A549 (cell line): Measurements from ENCODE around the gene HOXC6. TPM values are rescaled to one million over a fixed set of nuclear protein-coding genes. Genes with fewer than 3 reads are reported as not detected.
A peak's percentile ranks its signal among the peaks of the same experiment; 100 is the strongest.

Experiments used
- ATAC-seq, 2 experiments: fragments of 200-7000 bp in 1 of 2; fragments of >200 bp in 1 of 2; cut with Nextera tagmentation in 1 of 2; cut with Tn5 transposase in 1 of 2; 3 replicates each; pipeline versions ENCODE4 v1.8.0 to v1.9.1; 2018 to 2020; ENCODE audit warnings: mild to moderate bottlenecking in 1 of 2, moderate library complexity in 1 of 2
- CTCF ChIA-PET: fragments of 300-600 bp; sonication (Branson Sonifier 250); formaldehyde crosslinking; extraction: SDS; loops from one replicate; lab custom pipeline; 2021; ENCODE audit warnings: antibody characterized with exemption, inconsistent platforms; lab: Yijun Ruan, JAX
- POLR2A ChIA-PET: fragments of 350-600 bp; formaldehyde crosslinking; extraction: SDS; loops from one replicate; lab custom pipeline; 2021; ENCODE audit warnings: antibody characterized with exemption, inconsistent platforms; lab: Yijun Ruan, JAX
- DNase-seq, 2 experiments: peaks; one replicate each; pipeline versions ENCODE4 v3.0.0 to v3.0.0-alpha.2; 2011 to 2016; ENCODE audit warnings: low read depth in 1 of 2, low spot score in 1 of 2
- FAIRE-seq: peaks from 2 replicates; lab custom pipeline; 2011; peaks lifted over from hg19 to GRCh38; lab: Jason Lieb, UNC
- H3K27ac ChIP-seq, 2 experiments: fragments of >200 bp; sonication (Bioruptor Twin); formaldehyde crosslinking; 3 replicates each; pipeline ENCODE4 v1.5.1; 2016 to 2017
- H3K4me1 ChIP-seq: fragments of >200 bp; sonication (Bioruptor Twin); formaldehyde crosslinking; 3 replicates; pipeline ENCODE4 v1.6.1; 2016
- H3K4me2 ChIP-seq: fragments of >200 bp; sonication (Bioruptor Twin); formaldehyde crosslinking; 3 replicates; pipeline ENCODE4 v1.6.1; 2016
- H3K4me3 ChIP-seq: fragments of >200 bp; sonication (Bioruptor Twin); formaldehyde crosslinking; 3 replicates; pipeline ENCODE4 v1.5.1; 2016
- H3K9me3 ChIP-seq: fragments of >200 bp; sonication (Bioruptor Twin); formaldehyde crosslinking; 3 replicates; pipeline ENCODE4 v1.6.1; 2016
- BHLHE40 ChIP-seq: IDR thresholded peaks from 2 replicates; pipeline ENCODE4 v1.6.1; 2012; ENCODE audit warnings: low read depth, low read length, inconsistent platforms
- CBX2 ChIP-seq: fragments of 200-600 bp; sonication (generic); IDR thresholded peaks from 2 replicates; pipeline ENCODE4 v1.6.1; 2016; ENCODE audit warnings: low read depth, mild to moderate bottlenecking, borderline replicate concordance
- EHF ChIP-seq: fragments of 250-450 bp; sonication (Bioruptor Pico); IDR thresholded peaks from 2 replicates; pipeline ENCODE4 v1.5.0; 2020; ENCODE audit warnings: mild to moderate bottlenecking
- EP300 ChIP-seq, 2 experiments: fragments of >200 bp; sonication (Bioruptor Twin); formaldehyde crosslinking; IDR thresholded peaks; 2 replicates in 1 of 2; 3 replicates in 1 of 2; pipeline ENCODE4 v1.6.1; 2016 to 2017
- FOSB ChIP-seq: fragments of 250-450 bp; sonication (Bioruptor Pico); IDR thresholded peaks from 2 replicates; pipeline ENCODE4 v1.5.0; 2020; ENCODE audit warnings: mild to moderate bottlenecking, moderate library complexity
- FOXS1 ChIP-seq: fragments of 250-450 bp; sonication (Bioruptor Pico); IDR thresholded peaks from 2 replicates; pipeline ENCODE4 v1.5.0; 2020; ENCODE audit warnings: mild to moderate bottlenecking, moderate library complexity
- GATA3 ChIP-seq: IDR thresholded peaks from 2 replicates; pipeline ENCODE4 v1.6.1; 2012; ENCODE audit warnings: borderline replicate concordance
- HEYL ChIP-seq: fragments of 250-450 bp; sonication (Bioruptor Pico); IDR thresholded peaks from 2 replicates; pipeline ENCODE4 v1.8.0; 2021; ENCODE audit warnings: mild to moderate bottlenecking, moderate library complexity
- NFE2L2 ChIP-seq: fragments of 150-350 bp; conservative IDR thresholded peaks from 2 replicates; pipeline ENCODE4 v1.6.1; 2014; ENCODE audit warnings: low read length
- PHF8 ChIP-seq: fragments of 200-600 bp; sonication (generic); IDR thresholded peaks from 2 replicates; pipeline ENCODE4 v1.6.1; 2016; ENCODE audit warnings: low read depth, mild to moderate bottlenecking, antibody characterized with exemption, moderate library complexity, borderline replicate concordance
- POLR2AphosphoS2 ChIP-seq: conservative IDR thresholded peaks from 2 replicates; pipeline ENCODE4 v1.6.1; 2012; ENCODE audit warnings: low read length, improper control_type of control experiment, inconsistent platforms
- SMC3 ChIP-seq: fragments of >200 bp; sonication (Bioruptor Twin); formaldehyde crosslinking; IDR thresholded peaks from 3 replicates; pipeline ENCODE4 v1.6.1; 2018; ENCODE audit warnings: inconsistent platforms
- ZC3H11A ChIP-seq: fragments of 450-650 bp; IDR thresholded peaks from 2 replicates; pipeline ENCODE4 v1.6.1; 2014; ENCODE audit warnings: antibody characterized with exemption, mild to moderate bottlenecking
- WGBS: methylation state at CpG from one replicate; pipeline ENCODE4 v1.1.6; 2017; ENCODE audit errors: missing lambda C conversion rate; 5-methylcytosine and 5-hydroxymethylcytosine counted together
- polyA plus RNA-seq, 4 experiments: library from polyadenylated mRNA; depleted of rRNA in 3 of 4; stranded (reverse); fragments of >200 nt; fragmentation: RNase III in 1 of 4; extraction: RNeasy Plus Mini Kit Qiagen cat#74134 plus additional on column Dnase treatment in 1 of 4; gene quantifications; 2 replicates in 3 of 4; 3 replicates in 1 of 4; pipeline ENCODE4 v1.2.3, GENCODE V29; 2011 to 2017
- TF ChIP-seq, protein P1 (sequence below): fragments of >200 bp; sonication (Bioruptor Twin); formaldehyde crosslinking; IDR thresholded peaks from 2 replicates; pipeline ENCODE4 v1.6.1; 2016
- TF ChIP-seq, protein P2 (sequence below): fragments of >200 bp; sonication (Bioruptor Twin); formaldehyde crosslinking; IDR thresholded peaks from 3 replicates; pipeline ENCODE4 v1.6.1; 2016
- TF ChIP-seq, protein P3 (sequence below): fragments of 250-450 bp; sonication (Bioruptor Pico); IDR thresholded peaks from 2 replicates; pipeline ENCODE4 v1.5.0; 2021; ENCODE audit warnings: mild to moderate bottlenecking, moderate library complexity, borderline replicate concordance
- TF ChIP-seq, protein P4 (sequence below): IDR thresholded peaks from 2 replicates; pipeline ENCODE4 v1.6.1; 2012

HOXC6 gene
- polyA plus RNA-seq, 2 of the 4 experiments (the other 2 are of a cell fraction), result 5.2 to 6.0 TPM

DNA sequence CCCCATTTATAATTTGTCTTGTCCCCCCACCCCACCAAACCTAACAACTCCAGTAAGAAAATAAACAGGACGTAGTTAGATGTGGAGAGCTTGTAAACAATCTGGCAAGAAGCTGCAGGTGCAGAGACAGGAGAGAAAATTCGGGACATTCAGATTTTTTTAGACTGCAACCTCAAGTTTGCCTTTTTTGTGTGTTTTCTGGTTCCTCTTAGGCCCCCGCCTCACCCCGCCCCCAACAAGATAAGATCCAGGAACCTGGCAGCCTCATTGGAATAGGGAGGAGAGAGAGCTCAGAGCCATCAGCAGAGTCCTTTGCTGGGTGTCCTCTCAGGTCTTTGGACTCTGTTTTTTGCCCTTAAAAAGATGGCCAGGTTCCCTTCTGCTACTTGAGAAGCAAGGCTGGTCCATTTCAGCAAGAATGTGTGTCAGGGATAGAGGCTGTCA is 40.4 kb upstream of the HOXC6 start:
- FAIRE-seq (no peak), ATAC-seq (no peak), DNase-seq (no peak)
- Histone ChIP-seq H3K27ac (no peak overlapping the region), H3K9me3 (no peaks in the 10 kb centered on the region), H3K4me2 (no peak overlapping the region), H3K4me3 (no peak overlapping the region), H3K4me1 (peaks cover 29% of the 10 kb centered on the region)
- TF ChIP-seq FOXS1 (CRISPR knock-in tag), result no peak
- no peak for TF ChIP-seq POLR2AphosphoS2
- TF ChIP-seq EHF (CRISPR knock-in tag), result no peak
- TF ChIP-seq, protein P1, sequence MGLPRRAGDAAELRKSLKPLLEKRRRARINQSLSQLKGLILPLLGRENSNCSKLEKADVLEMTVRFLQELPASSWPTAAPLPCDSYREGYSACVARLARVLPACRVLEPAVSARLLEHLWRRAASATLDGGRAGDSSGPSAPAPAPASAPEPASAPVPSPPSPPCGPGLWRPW, result no peak
- TF ChIP-seq FOSB (CRISPR knock-in tag), result no peak
- TF ChIP-seq, protein P2, sequence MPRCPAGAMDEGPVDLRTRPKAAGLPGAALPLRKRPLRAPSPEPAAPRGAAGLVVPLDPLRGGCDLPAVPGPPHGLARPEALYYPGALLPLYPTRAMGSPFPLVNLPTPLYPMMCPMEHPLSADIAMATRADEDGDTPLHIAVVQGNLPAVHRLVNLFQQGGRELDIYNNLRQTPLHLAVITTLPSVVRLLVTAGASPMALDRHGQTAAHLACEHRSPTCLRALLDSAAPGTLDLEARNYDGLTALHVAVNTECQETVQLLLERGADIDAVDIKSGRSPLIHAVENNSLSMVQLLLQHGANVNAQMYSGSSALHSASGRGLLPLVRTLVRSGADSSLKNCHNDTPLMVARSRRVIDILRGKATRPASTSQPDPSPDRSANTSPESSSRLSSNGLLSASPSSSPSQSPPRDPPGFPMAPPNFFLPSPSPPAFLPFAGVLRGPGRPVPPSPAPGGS, result no peak
- no peak for TF ChIP-seq GATA3
- TF ChIP-seq, protein P3, sequence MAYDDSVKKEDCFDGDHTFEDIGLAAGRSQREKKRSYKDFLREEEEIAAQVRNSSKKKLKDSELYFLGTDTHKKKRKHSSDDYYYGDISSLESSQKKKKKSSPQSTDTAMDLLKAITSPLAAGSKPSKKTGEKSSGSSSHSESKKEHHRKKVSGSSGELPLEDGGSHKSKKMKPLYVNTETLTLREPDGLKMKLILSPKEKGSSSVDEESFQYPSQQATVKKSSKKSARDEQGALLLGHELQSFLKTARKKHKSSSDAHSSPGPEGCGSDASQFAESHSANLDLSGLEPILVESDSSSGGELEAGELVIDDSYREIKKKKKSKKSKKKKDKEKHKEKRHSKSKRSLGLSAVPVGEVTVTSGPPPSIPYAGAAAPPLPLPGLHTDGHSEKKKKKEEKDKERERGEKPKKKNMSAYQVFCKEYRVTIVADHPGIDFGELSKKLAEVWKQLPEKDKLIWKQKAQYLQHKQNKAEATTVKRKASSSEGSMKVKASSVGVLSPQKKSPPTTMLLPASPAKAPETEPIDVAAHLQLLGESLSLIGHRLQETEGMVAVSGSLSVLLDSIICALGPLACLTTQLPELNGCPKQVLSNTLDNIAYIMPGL (CRISPR knock-in tag), result no peak
- WGBS, result 42% methylated on average over 4 of the region's 4 CpGs
- CTCF ChIA-PET, result interaction anchor here (0.6 to 5.8 kb wide), 30 partner anchors 12 to 394 kb away, joined by 3 to 171 read pairs (median 5); partner anchors contain the start of genes HOXC11, HOXC12, HOXC5 and HOXC8
- POLR2A ChIA-PET, result interaction anchor here (1.1 kb wide), 1 partner anchor 11 kb away, joined by 3 read pairs; no protein-coding TSS in a partner anchor

DNA sequence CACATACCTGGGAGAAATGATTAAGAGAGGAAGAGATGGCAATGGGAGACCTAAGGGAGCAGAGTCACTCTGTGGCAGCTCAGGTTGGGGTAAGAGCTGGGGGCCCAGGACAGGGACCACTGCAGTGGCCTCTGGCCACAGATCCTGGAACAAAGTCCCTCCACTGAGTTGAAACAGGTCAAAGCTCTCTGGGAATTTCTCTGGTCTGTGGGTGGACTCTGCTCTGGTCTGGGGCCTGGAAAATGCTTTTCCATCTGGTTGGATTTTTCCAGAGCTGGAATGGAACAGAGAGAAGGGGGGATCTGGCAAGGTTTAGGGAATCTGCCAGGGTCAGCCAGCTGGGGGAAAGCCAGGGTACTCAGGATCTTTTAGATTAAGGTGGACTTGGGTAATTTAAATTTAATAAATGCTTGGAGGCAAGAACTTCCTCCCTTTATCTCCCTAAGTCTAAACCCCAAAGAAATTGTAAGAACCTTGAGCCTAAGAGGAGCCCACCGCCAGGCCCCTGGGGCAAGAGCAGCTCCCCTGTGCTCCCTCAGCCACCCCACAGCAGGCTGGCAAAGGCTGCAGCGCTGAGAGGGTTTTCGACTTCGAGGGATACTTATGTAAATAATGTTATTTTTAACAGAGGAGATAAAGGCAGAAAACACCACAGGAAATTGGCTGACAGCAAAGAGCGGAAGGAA is 39.6 kb upstream of the HOXC6 start:
- ATAC-seq, result peak in 1 of 2 experiments; percentile 32; a peak in 3 of 6 replicates
- TF ChIP-seq NFE2L2 (no peak), EP300 (IDR thresholded peaks at IDR 0.05) (no peak), ZC3H11A (no peak), BHLHE40 (no peak), HEYL (CRISPR knock-in tag) (no peak), CBX2 (no peak), SMC3 (no peak), PHF8 (no peak)
- TF ChIP-seq, protein P4, sequence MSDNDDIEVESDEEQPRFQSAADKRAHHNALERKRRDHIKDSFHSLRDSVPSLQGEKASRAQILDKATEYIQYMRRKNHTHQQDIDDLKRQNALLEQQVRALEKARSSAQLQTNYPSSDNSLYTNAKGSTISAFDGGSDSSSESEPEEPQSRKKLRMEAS, result no peak
- TF ChIP-seq, all 56 proteins: peak for 0

More for the DNA sequence above, 39.6 kb upstream of the HOXC6 start:
- Histone ChIP-seq H3K4me1 (peaks cover 29% of the 10 kb centered on the region), H3K4me2 (peak overlapping the region; percentile 87), H3K27ac (peak overlapping the region in 1 of 2 experiments; percentile 16; a peak in 2 of 6 replicates), H3K9me3 (no peaks in the 10 kb centered on the region), H3K4me3 (no peak overlapping the region; the same call in 2 of the 3 replicates)
- DNase-seq, result no peak
- ChIA-PET POLR2A (no interaction called here), CTCF (interaction anchor here (0.5 to 5.8 kb wide), 34 partner anchors 13 to 393 kb away, joined by 3 to 171 read pairs (median 4); partner anchors contain the start of genes HOXC12, HOXC5, HOXC8 and HOXC9)
- no peak for FAIRE-seq
- WGBS, result 42% methylated on average over 5 of the region's 5 CpGs
